H9 (cell line): ENCODE measurements around the gene UTP18. TPM values are rescaled to one million over a fixed set of nuclear protein-coding genes. Genes with fewer than 3 reads are reported as not detected.

Source experiments
- DNase-seq: peaks from one replicate; pipeline ENCODE4 v3.0.0-alpha.2; 2017
- H2AFZ ChIP-seq: one replicate; pipeline ENCODE4 v1.6.1; 2013; ENCODE audit warnings: mild to moderate bottlenecking, low read length, control low read depth, moderate library complexity
- H2AK5ac ChIP-seq: 2 replicates; pipeline ENCODE4 v1.6.1; 2013; ENCODE audit warnings: low read length, control low read depth, mixed read lengths; ENCODE audit not compliant: insufficient read length
- H2BK120ac ChIP-seq: one replicate; pipeline ENCODE4 v1.6.1; 2013; ENCODE audit warnings: low read depth, mild to moderate bottlenecking, low read length, control low read depth, inconsistent platforms; ENCODE audit not compliant: poor library complexity, severe bottlenecking
- H2BK12ac ChIP-seq: 2 replicates; pipeline ENCODE4 v1.6.1; 2013; ENCODE audit warnings: low read length, control low read depth, mixed read lengths, low read depth; ENCODE audit not compliant: insufficient read length
- H2BK15ac ChIP-seq: 2 replicates; pipeline ENCODE4 v1.6.1; 2013; ENCODE audit warnings: low read depth, low read length, control low read depth
- H2BK20ac ChIP-seq: one replicate; pipeline ENCODE4 v1.6.1; 2013; ENCODE audit warnings: low read depth, mild to moderate bottlenecking, low read length, control low read depth, inconsistent platforms; ENCODE audit not compliant: poor library complexity, severe bottlenecking
- H2BK5ac ChIP-seq: 2 replicates; pipeline ENCODE4 v1.6.1; 2013; ENCODE audit warnings: low read length, control low read depth, mixed read lengths; ENCODE audit not compliant: insufficient read length
- H3K14ac ChIP-seq: 2 replicates; pipeline ENCODE4 v1.6.1; 2013; ENCODE audit warnings: low read length, control low read depth; ENCODE audit not compliant: insufficient read depth
- H3K18ac ChIP-seq: 2 replicates; pipeline ENCODE4 v1.6.1; 2013; ENCODE audit warnings: low read depth, mild to moderate bottlenecking, mixed read lengths, low read length, control low read depth; ENCODE audit not compliant: insufficient read length
- H3K23ac ChIP-seq: 2 replicates; pipeline ENCODE4 v1.6.1; 2013; ENCODE audit warnings: low read length, control low read depth, mixed read lengths, low read depth; ENCODE audit not compliant: insufficient read length
- H3K23me2 ChIP-seq: 2 replicates; pipeline ENCODE4 v1.6.1; 2013; ENCODE audit warnings: low read depth, mild to moderate bottlenecking, mixed read lengths, low read length, control low read depth; ENCODE audit not compliant: insufficient read length, poor library complexity, severe bottlenecking
- H3K27ac ChIP-seq: 2 replicates; pipeline ENCODE4 v1.5.1; 2013; ENCODE audit warnings: low read length, control low read depth, mixed read lengths, low read depth; ENCODE audit not compliant: insufficient read length
- H3K27me3 ChIP-seq: 2 replicates; pipeline ENCODE4 v1.6.1; 2013; ENCODE audit warnings: low read length, control low read depth, inconsistent platforms; ENCODE audit not compliant: insufficient read depth
- H3K4ac ChIP-seq: 2 replicates; pipeline ENCODE4 v1.6.1; 2013; ENCODE audit warnings: low read depth, mild to moderate bottlenecking, control low read depth, inconsistent platforms, low read length, moderate library complexity
- H3K4me1 ChIP-seq: 2 replicates; pipeline ENCODE4 v1.6.1; 2013; ENCODE audit warnings: low read length, control low read depth, inconsistent platforms; ENCODE audit not compliant: insufficient read depth
- H3K4me2 ChIP-seq: 2 replicates; pipeline ENCODE4 v1.6.1; 2013; ENCODE audit warnings: low read length, control low read depth, mixed read lengths; ENCODE audit not compliant: insufficient read length, insufficient read depth
- H3K56ac ChIP-seq: 2 replicates; pipeline ENCODE4 v1.6.1; 2013; ENCODE audit warnings: low read depth, mild to moderate bottlenecking, mixed read lengths, low read length, control low read depth; ENCODE audit not compliant: insufficient read length
- H3K79me1 ChIP-seq: 2 replicates; pipeline ENCODE4 v1.6.1; 2013; ENCODE audit warnings: low read depth, mild to moderate bottlenecking, moderate library complexity, low read length, control low read depth, inconsistent platforms; ENCODE audit not compliant: insufficient read depth, poor library complexity, severe bottlenecking
- H3K79me2 ChIP-seq: 2 replicates; pipeline ENCODE4 v1.6.1; 2013; ENCODE audit warnings: low read length, control low read depth, inconsistent platforms; ENCODE audit not compliant: insufficient read depth
- H3K9ac ChIP-seq: 2 replicates; pipeline ENCODE4 v1.6.1; 2013; ENCODE audit warnings: low read length, control low read depth, mixed read lengths; ENCODE audit not compliant: insufficient read length; ENCODE audit errors: extremely low read depth
- H3K9me3 ChIP-seq: one replicate; pipeline ENCODE4 v1.6.1; 2013; ENCODE audit warnings: low read depth, low read length, inconsistent platforms; ENCODE audit not compliant: control insufficient read depth
- H3T11ph ChIP-seq: one replicate; pipeline ENCODE4 v1.6.1; 2013; ENCODE audit warnings: mild to moderate bottlenecking, low read length, control low read depth, inconsistent platforms
- H4K20me1 ChIP-seq: one replicate; pipeline ENCODE4 v1.6.1; 2013; ENCODE audit not compliant: control insufficient read depth, insufficient read length, insufficient read depth
- H4K5ac ChIP-seq: 2 replicates; pipeline ENCODE4 v1.6.1; 2013; ENCODE audit warnings: low read depth, mild to moderate bottlenecking, mixed read lengths, low read length, control low read depth; ENCODE audit not compliant: insufficient read length
- H4K8ac ChIP-seq: replicated peaks from 2 replicates; pipeline ENCODE4 v1.6.1; 2013; ENCODE audit warnings: low read length, control low read depth, mixed read lengths, low read depth; ENCODE audit not compliant: insufficient read length
- H4K91ac ChIP-seq: 2 replicates; pipeline ENCODE4 v1.6.1; 2013; ENCODE audit warnings: low read depth, mild to moderate bottlenecking, moderate library complexity, mixed read lengths, low read length, control low read depth; ENCODE audit not compliant: insufficient read length
- H3K27ac Mint-ChIP-seq, 3 experiments: 2 replicates in 2 of 3; 3 replicates in 1 of 3; pipeline ENCODE4 v1.8.0; 2020 to 2021; ENCODE audit warnings: mixed read lengths in 3 of 3, mild to moderate bottlenecking in 1 of 3, moderate library complexity in 1 of 3
- H3K27me3 Mint-ChIP-seq: 2 replicates; pipeline ENCODE4 v1.8.0; 2021; ENCODE audit warnings: low read depth, mild to moderate bottlenecking, moderate library complexity, mixed read lengths
- H3K36me3 Mint-ChIP-seq, 3 experiments: 2 replicates in 2 of 3; 3 replicates in 1 of 3; pipeline ENCODE4 v1.8.0; 2020 to 2021; ENCODE audit warnings: low read depth in 3 of 3, mixed read lengths in 3 of 3; ENCODE audit not compliant: insufficient read depth in 1 of 3
- H3K4me1 Mint-ChIP-seq, 2 experiments: 2 replicates each; pipeline ENCODE4 v1.8.0; 2020; ENCODE audit warnings: mixed read lengths in 2 of 2
- H3K4me3 Mint-ChIP-seq, 2 experiments: 2 replicates in 1 of 2; 3 replicates in 1 of 2; pipeline ENCODE4 v1.8.0; 2020 to 2021; ENCODE audit warnings: mild to moderate bottlenecking in 2 of 2, mixed read lengths in 2 of 2, moderate library complexity in 1 of 2
- H3K9me3 Mint-ChIP-seq, 2 experiments: 2 replicates in 1 of 2; 3 replicates in 1 of 2; pipeline ENCODE4 v1.8.0; 2020; ENCODE audit warnings: mild to moderate bottlenecking in 2 of 2, mixed read lengths in 2 of 2, moderate library complexity in 1 of 2
- WGBS: extraction: QIAGEN DNeasy Blood & Tissue Kit; methylation state at CpG from one replicate; pipeline ENCODE4 v1.1.7; 2013; ENCODE audit warnings: missing lambda C conversion rate, low lambda C conversion rate, mixed read lengths; ENCODE audit not compliant: insufficient read length; ENCODE audit errors: extremely low coverage; 5-methylcytosine and 5-hydroxymethylcytosine counted together
- total RNA-seq: library from RNA; stranded (reverse); gene quantifications from 2 replicates; pipeline ENCODE4 v1.2.1, GENCODE V29; 2021
- TF ChIP-seq, protein P1 (sequence below): fragments of 200-600 bp; sonication (generic); conservative IDR thresholded peaks from 3 replicates; pipeline ENCODE4 v1.8.0; 2021; ENCODE audit warnings: antibody characterized with exemption, mild to moderate bottlenecking

Gene UTP18
- total RNA-seq, 1 experiment from 2014 or later: 79.5 TPM

DNA sequence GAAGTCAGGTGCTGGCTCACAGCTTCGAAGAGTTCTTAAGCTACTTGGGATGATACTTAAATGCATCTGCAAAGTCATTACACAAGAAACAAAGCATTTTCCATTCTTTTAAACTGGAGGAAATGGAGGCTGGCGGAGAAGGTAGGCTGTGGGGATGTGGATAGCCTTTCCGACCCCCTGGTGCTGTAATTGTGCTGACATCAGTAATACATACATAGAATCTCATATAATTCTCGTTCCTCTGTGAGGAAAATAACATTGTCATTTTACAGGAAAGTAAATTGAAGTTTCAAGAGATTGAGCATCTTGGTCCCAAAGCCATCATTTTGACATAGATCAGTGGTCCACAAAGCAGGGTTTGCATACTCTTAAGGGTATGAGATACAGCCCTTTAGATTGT lies 39.5 kb downstream of the UTP18 start:
- TF ChIP-seq, protein P1, sequence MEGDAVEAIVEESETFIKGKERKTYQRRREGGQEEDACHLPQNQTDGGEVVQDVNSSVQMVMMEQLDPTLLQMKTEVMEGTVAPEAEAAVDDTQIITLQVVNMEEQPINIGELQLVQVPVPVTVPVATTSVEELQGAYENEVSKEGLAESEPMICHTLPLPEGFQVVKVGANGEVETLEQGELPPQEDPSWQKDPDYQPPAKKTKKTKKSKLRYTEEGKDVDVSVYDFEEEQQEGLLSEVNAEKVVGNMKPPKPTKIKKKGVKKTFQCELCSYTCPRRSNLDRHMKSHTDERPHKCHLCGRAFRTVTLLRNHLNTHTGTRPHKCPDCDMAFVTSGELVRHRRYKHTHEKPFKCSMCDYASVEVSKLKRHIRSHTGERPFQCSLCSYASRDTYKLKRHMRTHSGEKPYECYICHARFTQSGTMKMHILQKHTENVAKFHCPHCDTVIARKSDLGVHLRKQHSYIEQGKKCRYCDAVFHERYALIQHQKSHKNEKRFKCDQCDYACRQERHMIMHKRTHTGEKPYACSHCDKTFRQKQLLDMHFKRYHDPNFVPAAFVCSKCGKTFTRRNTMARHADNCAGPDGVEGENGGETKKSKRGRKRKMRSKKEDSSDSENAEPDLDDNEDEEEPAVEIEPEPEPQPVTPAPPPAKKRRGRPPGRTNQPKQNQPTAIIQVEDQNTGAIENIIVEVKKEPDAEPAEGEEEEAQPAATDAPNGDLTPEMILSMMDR: no peak
- H3K27me3 ChIP-seq: no peaks in the 10 kb centered on the region
- no peak overlapping the region for H2BK20ac ChIP-seq

More for the DNA sequence above, 39.5 kb downstream of the UTP18 start:
- H3K23me2 ChIP-seq: no peaks in the 10 kb centered on the region
- no peak overlapping the region for H4K91ac ChIP-seq
- H3K4me1 ChIP-seq: peaks cover 5% of the 10 kb centered on the region; the same call in 1 of the 2 replicates
- H3T11ph ChIP-seq: no peak overlapping the region
- no peaks in the 10 kb centered on the region for H3K27me3 Mint-ChIP-seq
- no peak overlapping the region for H3K56ac ChIP-seq
- H3K4ac ChIP-seq: no peak overlapping the region
- WGBS: no CpG with 5 or more reads among the region's 4 CpGs
- no peak overlapping the region for H2BK5ac ChIP-seq
- no peaks in the 10 kb centered on the region for H3K79me1 ChIP-seq
- H3K4me3 Mint-ChIP-seq: no peak overlapping the region
- H3K9ac ChIP-seq: no peak overlapping the region
- H3K79me2 ChIP-seq: no peaks in the 10 kb centered on the region
- no peak for DNase-seq
- no peak overlapping the region for H3K4me2 ChIP-seq
- no peak overlapping the region for H4K5ac ChIP-seq
- H2BK120ac ChIP-seq: no peak overlapping the region
- no peak overlapping the region for H3K18ac ChIP-seq
- no peak overlapping the region for H2BK12ac ChIP-seq
- H4K20me1 ChIP-seq: no peaks in the 10 kb centered on the region
- H2AK5ac ChIP-seq: no peak overlapping the region
- H3K14ac ChIP-seq: no peak overlapping the region
- H3K9me3 Mint-ChIP-seq: peaks cover 6 to 9% of the 10 kb centered on the region in 2 experiments
- peak overlapping the region in 2 of 3 experiments; percentile 62 to 69; a peak in 2 of 7 replicates for H3K27ac Mint-ChIP-seq
- H3K4me1 Mint-ChIP-seq: peaks cover 23 to 32% of the 10 kb centered on the region in 2 experiments
- H3K23ac ChIP-seq: no peak overlapping the region
- H2AFZ ChIP-seq: no peak overlapping the region
- no peaks in the 10 kb centered on the region for H3K9me3 ChIP-seq
- H4K8ac ChIP-seq: no peak overlapping the region
- peaks cover 6 to 33% (median 19%) of the 10 kb centered on the region in 3 experiments; a peak in 6 of 7 replicates for H3K36me3 Mint-ChIP-seq
- no peak overlapping the region for H2BK15ac ChIP-seq
- no peak overlapping the region for H3K27ac ChIP-seq
